ENCODE measurements around the gene MSANTD1. TPM values are rescaled to one million over a fixed set of nuclear protein-coding genes. Genes with fewer than 3 reads are reported as not detected.
A peak's percentile ranks its signal among the peaks of the same experiment; 100 is the strongest.

MSANTD1 gene
- total RNA-seq, 4 donors from 2014 or later = 2.0 to 4.9 (median 2.4) TPM

DNA sequence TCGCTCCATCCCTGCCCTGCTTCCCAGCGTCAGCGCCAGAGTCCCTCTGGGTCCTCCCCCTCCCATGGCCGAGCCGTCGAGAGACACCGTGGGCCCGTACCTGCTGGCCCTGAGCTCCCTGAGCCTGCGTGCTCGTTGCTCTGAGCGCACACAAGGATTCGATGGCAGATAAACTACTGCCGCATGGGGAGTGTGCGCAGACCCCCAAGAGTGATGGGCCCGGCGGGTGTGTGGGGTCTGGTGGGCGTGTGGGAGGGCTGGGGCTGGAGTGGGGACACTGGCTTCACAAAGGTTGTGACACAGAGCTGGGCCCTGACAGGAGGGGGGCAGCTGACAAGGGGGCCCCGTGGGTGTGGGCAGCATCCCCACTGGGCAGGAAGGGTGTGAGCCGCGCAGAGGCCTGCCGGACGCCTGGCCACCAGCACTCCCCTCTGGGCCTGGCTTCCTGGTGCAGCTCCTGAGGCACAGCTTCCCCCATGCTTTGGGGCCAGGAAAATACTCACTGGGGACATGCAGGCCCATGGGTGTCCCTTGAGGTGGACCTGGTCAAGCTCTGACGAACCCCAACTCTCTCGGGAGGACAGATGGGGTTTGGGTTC, 39.1 kb downstream of the MSANTD1 start:
- H3K27me3 ChIP-seq = no peaks in the 10 kb centered on the region
- no peaks in the 10 kb centered on the region for H3K36me3 ChIP-seq
- no peak overlapping the region for H3K27ac ChIP-seq
- intact Hi-C loops (cut with DNase I) = no loop called here
- DNase-seq = no peak
- TF ChIP-seq, protein P1, sequence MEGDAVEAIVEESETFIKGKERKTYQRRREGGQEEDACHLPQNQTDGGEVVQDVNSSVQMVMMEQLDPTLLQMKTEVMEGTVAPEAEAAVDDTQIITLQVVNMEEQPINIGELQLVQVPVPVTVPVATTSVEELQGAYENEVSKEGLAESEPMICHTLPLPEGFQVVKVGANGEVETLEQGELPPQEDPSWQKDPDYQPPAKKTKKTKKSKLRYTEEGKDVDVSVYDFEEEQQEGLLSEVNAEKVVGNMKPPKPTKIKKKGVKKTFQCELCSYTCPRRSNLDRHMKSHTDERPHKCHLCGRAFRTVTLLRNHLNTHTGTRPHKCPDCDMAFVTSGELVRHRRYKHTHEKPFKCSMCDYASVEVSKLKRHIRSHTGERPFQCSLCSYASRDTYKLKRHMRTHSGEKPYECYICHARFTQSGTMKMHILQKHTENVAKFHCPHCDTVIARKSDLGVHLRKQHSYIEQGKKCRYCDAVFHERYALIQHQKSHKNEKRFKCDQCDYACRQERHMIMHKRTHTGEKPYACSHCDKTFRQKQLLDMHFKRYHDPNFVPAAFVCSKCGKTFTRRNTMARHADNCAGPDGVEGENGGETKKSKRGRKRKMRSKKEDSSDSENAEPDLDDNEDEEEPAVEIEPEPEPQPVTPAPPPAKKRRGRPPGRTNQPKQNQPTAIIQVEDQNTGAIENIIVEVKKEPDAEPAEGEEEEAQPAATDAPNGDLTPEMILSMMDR (IDR thresholded peaks at IDR 0.05) = no peak
- H3K4me1 ChIP-seq = peaks cover 9 to 11% of the 10 kb centered on the region in 2 donors
- no peaks in the 10 kb centered on the region for H3K9me3 ChIP-seq
- WGBS, 2 donors = 71 to 77% methylated on average over 14 to 19 of the region's 24 CpGs
- no peak overlapping the region for H3K4me3 ChIP-seq (replicated peaks in 1 of 3)

DNA sequence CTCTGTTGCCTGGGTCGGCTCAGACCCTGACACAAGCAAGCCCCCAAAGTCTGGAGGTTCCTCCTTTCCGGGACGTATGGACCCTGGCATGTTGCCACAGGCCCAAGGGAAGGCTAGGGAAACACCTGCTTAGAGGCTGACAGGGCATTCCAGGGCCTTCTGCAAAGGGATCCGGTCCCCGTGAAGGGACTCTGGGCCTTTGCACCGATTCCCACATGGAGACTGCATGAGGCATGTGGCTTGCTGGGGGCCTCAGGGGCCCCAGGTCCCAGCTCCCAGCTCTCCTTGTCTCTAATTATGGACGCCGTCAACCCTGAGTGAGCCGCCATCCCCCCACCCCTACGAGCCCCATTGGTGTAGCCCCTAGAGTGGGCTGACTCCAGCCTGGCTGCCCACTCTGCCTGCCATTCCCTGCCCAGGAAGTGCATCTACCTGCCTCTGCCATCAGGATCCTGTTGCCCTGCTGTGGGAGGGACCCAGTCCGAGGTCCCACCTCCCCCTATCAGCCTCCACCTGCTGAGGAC, 39.7 kb downstream of the MSANTD1 start:
- H3K4me1 ChIP-seq = peaks cover 9 to 12% of the 10 kb centered on the region in 2 donors
- H3K4me3 ChIP-seq (replicated peaks in 1 of 3) = no peak overlapping the region
- TF ChIP-seq, protein P1 (IDR thresholded peaks at IDR 0.05) = no peak
- no peak for TF ChIP-seq POLR2A (IDR thresholded peaks at IDR 0.05)
- intact Hi-C loops (cut with DNase I) = no loop called here
- no peak for DNase-seq
- no peaks in the 10 kb centered on the region for H3K27me3 ChIP-seq
- no peaks in the 10 kb centered on the region for H3K9me3 ChIP-seq
- no peaks in the 10 kb centered on the region for H3K36me3 ChIP-seq
- WGBS, 2 donors = 82 to 87% methylated on average over 4 to 10 of the region's 11 CpGs
- no peak overlapping the region for H3K27ac ChIP-seq

DNA sequence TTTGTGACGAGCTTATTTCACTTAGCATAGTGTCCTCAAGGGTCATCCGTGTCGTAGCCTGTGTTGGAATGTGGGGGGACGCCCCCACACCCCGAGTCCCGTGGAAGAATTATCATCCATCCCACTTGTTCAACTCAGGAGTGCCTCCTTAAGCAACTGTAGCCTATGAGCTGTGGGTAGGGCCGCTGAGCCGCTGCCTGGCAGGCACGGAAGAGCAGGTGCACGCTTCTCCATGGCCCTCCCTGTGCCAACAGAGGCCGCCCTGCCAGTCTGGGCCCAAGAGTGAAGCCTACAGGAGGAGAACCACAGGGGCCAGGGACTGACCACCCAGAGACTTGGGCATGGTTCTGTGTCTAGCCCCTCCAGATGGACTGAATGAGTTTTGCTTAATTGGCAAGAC, 41.5 kb downstream of the MSANTD1 start:
- peaks cover 9 to 18% of the 10 kb centered on the region in 2 donors for H3K4me1 ChIP-seq
- no peaks in the 10 kb centered on the region for H3K9me3 ChIP-seq
- TF ChIP-seq, protein P1 (IDR thresholded peaks at IDR 0.05) = no peak
- no peak for TF ChIP-seq POLR2A (IDR thresholded peaks at IDR 0.05)
- H3K4me3 ChIP-seq (replicated peaks in 1 of 3) = no peak overlapping the region
- intact Hi-C loops (cut with DNase I) = loop anchor here (5.0 kb wide), 1 partner anchor 218 kb away; the partner anchor contains the start of genes HTT and HTT-AS
- no peak for DNase-seq
- 90 to 96% methylated on average over 6 to 8 of the region's 11 CpGs for WGBS, 2 donors
- no peaks in the 10 kb centered on the region for H3K27me3 ChIP-seq
- no peaks in the 10 kb centered on the region for H3K36me3 ChIP-seq
- H3K27ac ChIP-seq = no peak overlapping the region

DNA sequence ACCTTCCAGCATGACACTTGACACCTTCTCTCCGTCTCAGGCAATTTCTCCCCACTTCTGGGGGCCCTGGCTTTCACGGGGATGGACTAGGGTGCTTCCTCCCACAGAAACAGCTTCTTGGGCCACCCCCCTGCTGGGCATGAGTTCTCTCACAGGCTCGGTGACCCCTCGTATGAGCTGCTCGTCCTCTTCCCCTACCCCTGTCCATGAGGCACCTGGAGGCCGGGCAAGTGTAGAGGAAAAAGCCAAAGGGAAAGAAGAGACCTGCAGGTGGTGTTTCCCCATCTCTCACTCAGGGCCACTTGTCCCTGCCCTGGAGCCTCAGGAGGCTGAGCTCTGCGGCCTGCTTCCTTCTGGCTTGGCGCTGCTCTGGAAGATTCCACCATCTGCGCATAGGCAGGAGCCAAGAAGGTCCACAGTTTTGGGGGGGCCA, 41.9 kb downstream of the MSANTD1 start:
- Histone ChIP-seq H3K36me3 (no peaks in the 10 kb centered on the region), H3K27me3 (no peaks in the 10 kb centered on the region), H3K9me3 (no peaks in the 10 kb centered on the region), H3K4me1 (peaks cover 9 to 18% of the 10 kb centered on the region in 2 donors), H3K27ac (peak overlapping the region; percentile 90 to 96 (median 92)), H3K4me3 (replicated peaks in 1 of 3) (peak overlapping the region in 1 of 3 donors; percentile 90)
- 87% methylated on average over 9 of the region's 9 CpGs for WGBS, 2 donors
- no peak for DNase-seq
- intact Hi-C loops (cut with DNase I) = loop anchor here (5.0 kb wide), 1 partner anchor 219 kb away; the partner anchor contains the start of genes HTT and HTT-AS
- no peak for TF ChIP-seq POLR2A (IDR thresholded peaks at IDR 0.05)

DNA sequence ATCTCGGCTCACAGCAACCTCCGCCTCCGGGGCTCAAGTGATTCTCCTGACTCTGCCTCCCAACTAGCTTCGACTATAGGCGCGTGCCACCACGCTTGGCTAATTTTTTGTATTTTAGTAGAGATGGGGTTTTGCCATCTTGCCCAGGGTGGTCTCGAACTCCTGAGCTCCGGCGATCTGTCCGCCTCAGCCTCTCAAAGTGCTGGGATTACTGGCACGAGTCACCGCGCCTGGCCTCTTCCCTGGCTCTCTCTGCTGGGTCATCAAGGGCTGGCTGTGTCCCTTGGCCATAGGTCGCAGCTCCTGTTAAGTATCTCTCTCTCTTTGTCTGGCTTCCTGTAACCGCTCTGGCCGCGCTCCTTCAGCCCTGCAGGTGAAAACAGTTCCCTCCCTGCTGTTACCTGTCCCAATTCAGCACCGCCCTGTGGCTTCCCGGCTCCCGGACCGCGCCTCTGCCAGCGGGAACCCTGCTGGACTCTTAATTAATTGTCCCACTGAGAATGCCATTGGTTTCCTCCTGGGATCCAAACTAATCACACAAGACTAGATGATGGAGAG, 42.5 kb downstream of the MSANTD1 start:
- peak; percentile 82 to 85 for DNase-seq
- intact Hi-C loops (cut with DNase I) = loop anchor here (5.0 kb wide), 1 partner anchor 219 kb away; the partner anchor contains the start of genes HTT and HTT-AS
- Histone ChIP-seq H3K27me3 (no peaks in the 10 kb centered on the region), H3K27ac (peak overlapping the region; percentile 90 to 96 (median 92)), H3K36me3 (no peaks in the 10 kb centered on the region), H3K4me1 (peaks cover 9 to 18% of the 10 kb centered on the region in 2 donors), H3K9me3 (no peaks in the 10 kb centered on the region), H3K4me3 (replicated peaks in 1 of 3) (peak overlapping the region; percentile 8 to 90 (median 85))
- 18 to 45% methylated on average over 17 to 24 of the region's 24 CpGs for WGBS, 2 donors
- TF ChIP-seq POLR2A (IDR thresholded peaks at IDR 0.05) = no peak
- TF ChIP-seq, protein P1 (IDR thresholded peaks at IDR 0.05) = peak in 1 of 6 experiments; percentile 1

Data from thyroid gland (tissue), 4 donors.